PC-3 (cell line): ENCODE data around the gene TSPAN4.

Experiments used
- EZH2 ChIP-seq: fragments of 300-600 bp; sonication (generic); IDR thresholded peaks from one replicate; pipeline ENCODE4 v1.6.1; 2017; ENCODE audit warnings: antibody characterized with exemption, mild to moderate bottlenecking, low read length; ENCODE audit not compliant: unreplicated experiment
- EZH2phosphoT487 ChIP-seq: fragments of 300-600 bp; sonication (generic); IDR thresholded peaks from 2 replicates; pipeline ENCODE4 v1.6.1; 2018; ENCODE audit warnings: mild to moderate bottlenecking, antibody characterized with exemption, low read length, borderline replicate concordance
- TF ChIP-seq, protein P1 (sequence below): fragments of 300-600 bp; sonication (generic); conservative IDR thresholded peaks from 2 replicates; pipeline ENCODE4 v1.5.1; 2017; ENCODE audit warnings: antibody characterized with exemption, low read depth, mild to moderate bottlenecking, low read length

DNA sequence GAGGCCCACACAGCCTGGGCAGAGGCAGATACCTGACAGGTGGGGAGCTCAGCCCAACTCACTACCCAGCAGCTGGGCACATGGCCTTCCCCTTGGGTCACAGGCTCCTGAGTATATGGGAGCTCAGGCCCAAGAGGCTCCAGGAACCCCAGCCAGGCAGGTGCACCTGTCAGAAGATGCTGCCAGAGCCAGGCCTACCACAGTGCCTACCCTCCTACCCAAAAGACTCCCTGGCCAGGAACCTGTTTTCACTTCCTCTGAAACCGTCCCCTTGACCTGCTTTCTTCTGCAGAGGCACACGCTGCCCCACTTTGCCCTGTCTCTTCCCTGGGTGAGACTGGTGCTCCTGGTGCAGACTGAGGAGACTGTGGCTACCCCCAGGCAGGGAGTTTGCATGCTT, 65.0 kb downstream of the TSPAN4 start:
- TF ChIP-seq, protein P1, sequence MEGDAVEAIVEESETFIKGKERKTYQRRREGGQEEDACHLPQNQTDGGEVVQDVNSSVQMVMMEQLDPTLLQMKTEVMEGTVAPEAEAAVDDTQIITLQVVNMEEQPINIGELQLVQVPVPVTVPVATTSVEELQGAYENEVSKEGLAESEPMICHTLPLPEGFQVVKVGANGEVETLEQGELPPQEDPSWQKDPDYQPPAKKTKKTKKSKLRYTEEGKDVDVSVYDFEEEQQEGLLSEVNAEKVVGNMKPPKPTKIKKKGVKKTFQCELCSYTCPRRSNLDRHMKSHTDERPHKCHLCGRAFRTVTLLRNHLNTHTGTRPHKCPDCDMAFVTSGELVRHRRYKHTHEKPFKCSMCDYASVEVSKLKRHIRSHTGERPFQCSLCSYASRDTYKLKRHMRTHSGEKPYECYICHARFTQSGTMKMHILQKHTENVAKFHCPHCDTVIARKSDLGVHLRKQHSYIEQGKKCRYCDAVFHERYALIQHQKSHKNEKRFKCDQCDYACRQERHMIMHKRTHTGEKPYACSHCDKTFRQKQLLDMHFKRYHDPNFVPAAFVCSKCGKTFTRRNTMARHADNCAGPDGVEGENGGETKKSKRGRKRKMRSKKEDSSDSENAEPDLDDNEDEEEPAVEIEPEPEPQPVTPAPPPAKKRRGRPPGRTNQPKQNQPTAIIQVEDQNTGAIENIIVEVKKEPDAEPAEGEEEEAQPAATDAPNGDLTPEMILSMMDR = no peak
- TF ChIP-seq EZH2phosphoT487 (no peak), EZH2 (no peak)
